Aorta (tissue), 5 donors: Measurements from ENCODE around the gene KLF18. TPM values are rescaled to one million over a fixed set of nuclear protein-coding genes. Genes with fewer than 3 reads are reported as not detected.
A peak's percentile ranks its signal among the peaks of the same experiment; 100 is the strongest.
"Not testable (repeated sequence)": the region's sequence is repeated elsewhere in the genome, so short reads cannot be mapped to it uniquely, and the experiment has no call there.

Source experiments
- ATAC-seq: fragments of 200-7000 bp; cut with Tn5 transposase; one replicate; pipeline ENCODE4 v1.9.1; 2022; ENCODE audit warnings: moderate library complexity; ENCODE audit not compliant: low FRiP score
- DNase-seq, 2 donors: peaks; one replicate each; pipeline ENCODE4 v3.0.0-alpha.2; 2020
- H3K27ac ChIP-seq, 2 donors: one replicate each; pipeline ENCODE4 v1.5.1; 2013; ENCODE audit warnings: low read length in 2 of 2, mild to moderate bottlenecking in 2 of 2, moderate library complexity in 2 of 2, control low read depth in 1 of 2, inconsistent platforms in 1 of 2, low read depth in 1 of 2
- H3K27me3 ChIP-seq, 2 donors: one replicate each; pipeline ENCODE4 v1.6.1; 2013; ENCODE audit warnings: control low read depth in 1 of 2, low read length in 1 of 2, mild to moderate bottlenecking in 1 of 2, moderate library complexity in 1 of 2; ENCODE audit not compliant: insufficient read depth in 2 of 2, control insufficient read depth in 1 of 2
- H3K36me3 ChIP-seq, 2 donors: one replicate each; pipeline ENCODE4 v1.6.1; 2013; ENCODE audit warnings: control low read depth in 1 of 2, low read length in 1 of 2, mild to moderate bottlenecking in 1 of 2; ENCODE audit not compliant: insufficient read depth in 2 of 2, control insufficient read depth in 1 of 2
- H3K4me1 ChIP-seq, 2 donors: one replicate each; pipeline ENCODE4 v1.6.1; 2013; ENCODE audit warnings: low read length in 2 of 2, control low read depth in 1 of 2, mild to moderate bottlenecking in 1 of 2, moderate library complexity in 1 of 2; ENCODE audit not compliant: insufficient read depth in 2 of 2, control insufficient read depth in 1 of 2
- H3K4me3 ChIP-seq, 2 donors: one replicate each; pipeline ENCODE4 v1.5.1; 2013; ENCODE audit warnings: low read length in 2 of 2, control low read depth in 1 of 2, mild to moderate bottlenecking in 1 of 2
- H3K9me3 ChIP-seq: one replicate; pipeline ENCODE4 v1.6.1; 2013; ENCODE audit warnings: mild to moderate bottlenecking, low read length; ENCODE audit not compliant: control insufficient read depth
- WGBS, 2 donors: extraction: QIAGEN DNeasy Blood & Tissue Kit; methylation state at CpG; one replicate each; pipeline ENCODE4 v1.1.7; 2013; 5-methylcytosine and 5-hydroxymethylcytosine counted together
- intact Hi-C, 2 donors: fragments of 100-400 bp; cut with DNase I; formaldehyde crosslinking; loops; one replicate each; pipeline versions ENCODE4 v1.14.2 to v1.15.0; 2022
- polyA plus RNA-seq, 2 donors: library from polyadenylated mRNA; stranded (reverse); fragments of 200-250 nt; gene quantifications; one replicate each; pipeline ENCODE4 v1.2.3, GENCODE V29; 2013
- total RNA-seq, 2 donors: library from RNA; stranded (reverse); fragmentation: NEBNext Ultra II Directional; extraction: Animal tissue kit (Norgen Biotek cat#: 25700); gene quantifications; one replicate each; pipeline ENCODE4 v1.2.1, GENCODE V29; 2021
- donor health status: healthy with polysubstance abuse.
- donor health status: Bipolar disorder and iron deficiency.
- donor health status: DM: no; HTN: no; CAD: no.
- donor health status: DM: no; HTN: no; CAD: no.
- donor health status: DM: yes; HTN: yes; CAD: no.

KLF18 gene
- total and polyA plus RNA-seq, 4 donors = not detected

DNA sequence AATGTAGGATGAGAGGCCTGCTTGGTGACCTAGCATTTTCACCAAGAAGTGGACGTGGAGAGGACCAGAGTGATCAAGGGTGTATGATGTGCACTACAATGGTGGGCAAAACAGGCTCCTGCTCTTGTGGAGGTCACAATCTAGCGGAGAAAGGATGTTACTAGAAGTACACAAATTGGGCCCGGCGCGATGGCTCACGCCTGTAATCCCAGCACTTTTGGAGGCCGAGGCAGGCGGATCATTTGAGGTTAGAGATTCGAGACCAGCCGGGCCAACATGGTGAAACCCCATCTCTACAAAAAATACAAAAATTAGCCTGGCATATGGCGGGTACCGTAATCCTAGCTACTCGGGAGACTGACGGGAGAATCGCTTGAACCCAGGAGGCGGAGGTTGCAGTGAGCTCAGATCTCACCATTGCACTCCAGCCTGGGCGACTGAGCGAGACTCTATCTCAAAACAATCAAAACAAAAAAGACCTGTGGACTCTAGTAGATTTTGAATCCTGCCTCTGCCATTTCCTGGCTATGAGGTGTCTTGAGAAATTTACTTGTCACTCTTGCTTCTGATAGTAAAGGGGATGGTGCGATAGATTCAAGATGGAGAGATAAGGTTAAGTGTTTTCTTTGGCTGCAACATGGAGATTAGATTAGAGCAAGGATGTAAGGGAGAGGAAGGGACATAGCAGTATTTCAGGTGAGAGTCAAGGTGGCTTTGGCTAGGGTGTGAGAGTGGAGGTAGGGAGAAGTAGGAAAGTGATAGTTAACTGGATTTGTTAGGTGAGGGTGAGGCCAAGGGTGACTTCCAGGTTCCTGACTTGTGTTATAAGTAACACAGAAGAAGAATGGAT lies 7.1 kb downstream of the KLF18 start:
- Histone ChIP-seq H3K27ac (no peak overlapping the region), H3K36me3 (no peaks in the 10 kb centered on the region), H3K9me3 (no peaks in the 10 kb centered on the region), H3K4me1 (no peaks in the 10 kb centered on the region), H3K27me3 (no peaks in the 10 kb centered on the region), H3K4me3 (no peak overlapping the region)
- no peak for DNase-seq
- intact Hi-C loops = no loop called here
- ATAC-seq = no peak
- 96% methylated on average over 19 of the region's 19 CpGs for WGBS, 2 donors

GRCh38 chr1:44131411-44131810 lies 10.0 kb downstream of the KLF18 start:
- H3K27ac ChIP-seq = peak overlapping the region in 1 of 2 donors; percentile 15
- DNase-seq = peak in 1 of 2 donors; percentile 50
- no peaks in the 10 kb centered on the region for H3K27me3 ChIP-seq
- H3K36me3 ChIP-seq = no peaks in the 10 kb centered on the region
- H3K9me3 ChIP-seq = no peaks in the 10 kb centered on the region
- ATAC-seq = peak; percentile 63
- H3K4me1 ChIP-seq = no peaks in the 10 kb centered on the region
- 0 to 12% methylated on average over 3 of the region's 3 CpGs for WGBS, 2 donors
- no peak overlapping the region for H3K4me3 ChIP-seq
- intact Hi-C loops = no loop called here

- H3K4me1 ChIP-seq = no peaks in the 10 kb centered on the region
- intact Hi-C loops = no loop called here
- no peak for ATAC-seq
- no peaks in the 10 kb centered on the region for H3K27me3 ChIP-seq
- H3K36me3 ChIP-seq = no peaks in the 10 kb centered on the region
- H3K4me3 ChIP-seq = no peak overlapping the region
- WGBS, 2 donors = 88 to 90% methylated on average over 16 of the region's 16 CpGs
- no peak overlapping the region for H3K27ac ChIP-seq
- no peaks in the 10 kb centered on the region for H3K9me3 ChIP-seq
- no peak for DNase-seq
Observed at GRCh38 chr1:44129616-44130500, 11.6 kb downstream of the KLF18 start.

- Histone ChIP-seq H3K9me3 (no peaks in the 10 kb centered on the region), H3K4me3 (no peak overlapping the region), H3K36me3 (no peaks in the 10 kb centered on the region), H3K27ac (no peak overlapping the region), H3K27me3 (no peaks in the 10 kb centered on the region), H3K4me1 (no peaks in the 10 kb centered on the region)
- intact Hi-C loops = no loop called here
- no peak for ATAC-seq
- 82 to 85% methylated on average over 5 of the region's 5 CpGs for WGBS, 2 donors
- DNase-seq = no peak
Observed at GRCh38 chr1:44120398-44120949, 21.0 kb downstream of the KLF18 start.

- no peak for ATAC-seq
- 89 to 92% methylated on average over 6 of the region's 6 CpGs for WGBS, 2 donors
Observed at GRCh38 chr1:44119525-44119924, 21.9 kb downstream of the KLF18 start.

DNA sequence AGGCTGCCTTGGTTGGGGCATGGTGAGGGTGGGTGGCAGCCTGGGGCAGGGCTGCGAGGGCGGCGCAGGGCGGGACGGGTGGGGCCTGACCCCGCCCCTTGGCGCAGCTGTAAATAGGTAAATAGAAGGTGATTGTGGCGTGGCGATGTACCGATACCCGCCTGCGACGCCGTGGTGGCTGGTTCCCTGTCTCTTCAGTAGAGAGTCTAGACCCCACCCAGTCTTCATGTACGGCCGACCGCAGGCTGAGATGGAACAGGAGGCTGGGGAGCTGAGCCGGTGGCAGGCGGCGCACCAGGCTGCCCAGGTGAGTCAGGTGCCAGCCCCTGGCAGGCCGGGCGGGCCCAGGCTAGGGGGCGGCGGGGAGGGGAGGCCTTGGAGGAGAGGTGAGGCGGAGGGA lies 22.7 kb downstream of the KLF18 start, which contains the start of gene KLF17:
TSS of gene KLF17 (plus strand) at position 140 of the 400 bp plus-strand sequence. CDS start at position 227, 87 bp downstream.
- no peaks in the 10 kb centered on the region for H3K27me3 ChIP-seq
- ATAC-seq (no peak), DNase-seq (no peak)
- no peaks in the 10 kb centered on the region for H3K36me3 ChIP-seq
- no peaks in the 10 kb centered on the region for H3K9me3 ChIP-seq
- 96 to 98% methylated on average over 23 to 25 of the region's 25 CpGs for WGBS, 2 donors
- H3K4me3 ChIP-seq = no peak within 1 kb of the TSS
- H3K4me1 ChIP-seq = no peaks in the 10 kb centered on the region
- no peak within 1 kb of the TSS for H3K27ac ChIP-seq
- intact Hi-C loops = no loop called here

More at GRCh38 chr1:44119525-44119924, 21.9 kb downstream of the KLF18 start:
- no peak overlapping the region for H3K27ac ChIP-seq
- H3K4me1 ChIP-seq = no peaks in the 10 kb centered on the region
- H3K9me3 ChIP-seq = no peaks in the 10 kb centered on the region
- DNase-seq = no peak
- intact Hi-C loops = no loop called here
- H3K4me3 ChIP-seq = no peak overlapping the region
- no peaks in the 10 kb centered on the region for H3K36me3 ChIP-seq
- H3K27me3 ChIP-seq = no peaks in the 10 kb centered on the region

GRCh38 chr1:44117272-44117671 lies 24.2 kb downstream of the KLF18 start:
- H3K4me1 ChIP-seq, ATAC-seq, H3K9me3 ChIP-seq, H3K27ac ChIP-seq, H3K4me3 ChIP-seq, DNase-seq, intact Hi-C loops, H3K36me3 ChIP-seq, H3K27me3 ChIP-seq: not testable (repeated sequence)
- WGBS, 2 donors = 98 to 99% methylated on average over 10 of the region's 10 CpGs

GRCh38 chr1:44114098-44114497 lies 27.3 kb downstream of the KLF18 start:
- Histone ChIP-seq H3K27ac (no peak overlapping the region), H3K36me3 (no peaks in the 10 kb centered on the region), H3K4me1 (no peaks in the 10 kb centered on the region), H3K27me3 (no peaks in the 10 kb centered on the region), H3K9me3 (no peaks in the 10 kb centered on the region), H3K4me3 (no peak overlapping the region)
- 89 to 91% methylated on average over 7 of the region's 7 CpGs for WGBS, 2 donors
- ATAC-seq (no peak), DNase-seq (no peak)
- intact Hi-C loops = no loop called here
